Fibroblast of peridontal ligament (primary cell): ENCODE results near the gene NOX3.

Source experiments
- DNase-seq: peaks from one replicate; pipeline ENCODE4 v3.0.0-alpha.2; 2010; ENCODE audit errors: extremely low read depth

The NOX3 gene

DNA sequence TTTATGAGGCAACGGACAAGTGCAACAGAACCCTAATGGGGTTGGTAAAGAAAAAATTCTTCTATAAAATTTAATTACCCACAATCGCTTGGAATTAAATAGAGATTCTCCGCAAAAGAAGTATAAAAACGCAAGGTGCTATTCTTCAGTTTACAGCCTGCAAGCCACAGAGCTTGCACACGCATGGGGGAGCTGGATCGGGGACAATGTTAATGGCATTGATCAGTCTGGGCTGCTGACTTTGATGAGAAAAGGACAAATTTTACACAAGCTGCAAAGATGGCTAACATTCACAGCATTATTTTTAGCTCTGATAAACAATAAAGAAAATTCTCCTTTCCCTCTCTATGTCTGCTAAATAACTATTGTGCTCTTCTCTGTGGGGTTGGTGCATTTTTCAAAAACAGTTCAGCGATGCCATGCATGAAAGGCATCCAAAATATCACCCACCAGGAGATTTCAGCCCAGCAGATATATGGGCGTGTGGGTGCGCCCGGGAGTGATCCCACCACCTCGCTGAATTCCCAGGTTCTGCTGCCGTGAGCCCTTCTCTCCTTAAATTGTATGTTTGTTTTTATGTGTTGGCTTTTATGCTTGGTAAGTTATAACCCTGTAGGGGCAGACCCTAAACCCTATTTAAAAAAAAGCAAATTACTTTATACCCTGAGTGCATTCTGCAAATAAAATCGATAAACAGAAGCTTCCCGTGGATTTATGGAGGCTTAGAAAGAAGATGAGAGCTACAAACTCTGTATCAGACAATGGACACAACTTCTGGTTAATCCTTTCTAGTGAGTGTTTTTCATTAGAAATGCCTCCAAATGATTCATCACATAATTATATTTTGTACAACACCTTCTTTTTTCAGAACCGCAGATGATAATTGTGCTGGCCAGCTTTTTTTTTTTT, 55.6 kb downstream of the NOX3 start:
- no peak for DNase-seq

DNA sequence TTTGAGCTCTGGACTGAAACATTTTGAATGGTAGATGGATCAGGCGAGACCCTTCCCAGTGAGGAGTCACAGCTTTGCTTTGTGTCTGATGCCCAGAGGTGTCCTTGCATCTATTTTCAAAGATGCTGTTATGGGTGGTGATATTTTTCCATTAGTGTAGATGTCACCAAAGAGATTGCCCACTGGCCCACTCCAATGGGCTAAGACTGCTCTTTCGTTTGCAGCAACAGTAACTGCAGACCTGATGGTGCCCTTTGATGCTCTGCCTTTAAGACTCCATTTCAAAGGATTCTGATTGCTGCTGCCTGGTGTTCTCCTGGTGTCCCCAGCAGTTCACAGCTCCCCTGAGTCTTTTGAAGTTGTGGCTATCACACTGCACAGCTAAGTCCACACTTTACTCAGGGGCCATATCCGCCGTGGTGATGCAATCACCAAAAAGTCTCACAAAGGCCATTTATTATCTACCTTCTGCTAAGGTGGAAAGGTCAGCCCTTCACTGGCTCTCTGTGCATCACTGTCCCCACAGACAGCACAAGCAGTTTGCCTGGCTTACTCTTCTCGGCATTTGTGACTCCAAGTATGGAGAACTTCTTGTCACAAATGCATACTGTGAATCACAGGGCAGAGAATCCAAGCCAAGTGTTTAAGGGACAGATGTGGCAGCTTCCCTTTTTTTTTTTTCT, 56.4 kb downstream of the NOX3 start:
- DNase-seq = no peak

DNA sequence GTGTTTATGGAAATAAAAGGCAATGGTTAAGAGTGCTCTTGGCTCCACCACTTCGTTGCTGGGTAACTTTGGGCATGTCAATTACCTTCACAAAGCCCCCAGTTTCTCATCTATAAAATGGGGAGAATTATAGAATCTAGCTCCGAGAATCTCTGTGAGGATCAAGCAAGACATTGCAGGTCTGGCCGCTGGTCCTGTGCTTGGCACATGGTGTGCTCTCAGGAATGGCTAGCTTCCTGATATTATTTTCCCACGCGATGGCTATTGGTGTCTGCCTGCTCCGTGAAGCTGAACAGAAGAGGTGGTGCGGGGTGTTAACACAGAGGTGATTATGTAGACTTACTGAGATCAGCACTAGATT, 57.0 kb downstream of the NOX3 start:
- DNase-seq = no peak

DNA sequence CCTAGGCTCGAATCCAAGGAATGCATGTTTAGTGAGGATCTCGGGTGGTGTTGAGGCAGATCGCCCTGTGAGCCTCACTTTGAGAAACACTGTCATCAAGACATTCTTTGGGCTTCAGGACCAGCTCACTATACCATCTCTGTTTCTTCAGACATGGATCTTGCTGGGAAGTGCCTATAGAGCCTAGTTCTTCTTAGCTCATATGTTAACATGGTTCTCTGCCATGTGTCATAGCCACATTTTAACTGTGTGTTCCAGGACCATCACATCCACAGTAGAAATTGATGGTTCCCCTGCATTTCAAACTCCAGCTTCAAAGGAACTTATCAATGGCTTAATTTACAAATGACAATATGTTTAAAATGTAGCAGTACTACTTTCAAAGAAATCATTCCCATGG, 57.4 kb downstream of the NOX3 start:
- DNase-seq = no peak

DNA sequence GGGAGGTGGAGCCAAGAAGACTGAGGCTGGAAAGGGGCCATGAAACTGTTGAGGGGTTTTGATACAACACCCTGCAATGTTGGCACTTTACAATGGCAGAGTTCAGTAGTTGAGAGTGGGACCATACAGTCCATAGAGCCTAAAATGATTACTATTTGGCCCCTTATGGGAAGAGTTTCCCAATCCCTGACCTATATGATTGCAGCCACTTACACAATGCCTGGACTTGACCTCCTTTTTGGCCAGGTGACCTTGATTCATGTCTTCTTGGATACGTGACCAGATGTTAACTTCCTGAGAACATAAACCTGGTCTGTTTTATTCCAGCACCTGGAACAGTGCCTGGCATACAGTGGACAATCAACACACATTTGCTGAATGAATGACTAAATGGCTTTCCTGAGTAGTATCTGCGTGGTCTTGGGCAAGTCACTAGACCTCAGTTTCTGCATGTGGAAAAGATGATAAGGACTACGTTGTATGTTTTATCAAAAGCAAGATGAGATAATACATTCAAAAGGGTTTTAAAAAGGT, 58.4 kb downstream of the NOX3 start:
- DNase-seq = no peak

DNA sequence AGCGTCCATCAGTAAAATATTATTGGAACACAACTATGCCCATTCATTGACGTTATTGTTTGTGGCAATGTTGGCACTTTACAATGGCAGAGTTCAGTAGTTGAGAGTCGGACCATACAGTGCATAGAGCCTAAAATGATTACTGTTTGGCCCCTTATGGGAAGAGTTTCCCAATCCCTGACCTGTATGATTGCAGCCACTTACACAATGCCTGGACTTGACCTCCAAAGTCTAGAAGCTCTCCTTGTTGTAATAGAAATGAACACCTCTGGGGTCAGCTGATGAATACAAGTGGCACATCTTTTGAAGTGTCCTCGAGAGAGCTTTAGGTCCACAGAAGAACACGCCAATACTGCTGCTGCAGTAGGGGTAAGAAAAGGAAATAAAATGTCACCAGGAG, 59.0 kb downstream of the NOX3 start:
- DNase-seq = no peak

DNA sequence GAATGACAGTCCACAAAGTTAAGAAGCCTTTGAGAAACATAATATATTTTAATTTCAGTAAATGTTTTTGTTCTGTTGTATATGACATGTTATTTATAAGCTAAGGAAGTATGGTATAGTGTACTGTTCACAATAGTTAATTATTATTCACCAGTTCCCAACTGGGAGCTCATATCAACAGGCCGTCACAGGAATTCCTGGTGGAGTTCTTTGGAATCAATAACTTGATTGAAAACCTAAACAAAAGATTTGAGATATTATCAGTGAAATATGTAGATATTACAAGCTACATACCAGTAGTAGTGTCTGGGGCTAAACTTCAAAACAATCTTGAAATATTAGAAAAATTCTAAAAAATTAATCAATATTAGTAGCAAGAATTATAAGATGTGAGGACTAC, 60.3 kb downstream of the NOX3 start:
- DNase-seq = no peak

DNA sequence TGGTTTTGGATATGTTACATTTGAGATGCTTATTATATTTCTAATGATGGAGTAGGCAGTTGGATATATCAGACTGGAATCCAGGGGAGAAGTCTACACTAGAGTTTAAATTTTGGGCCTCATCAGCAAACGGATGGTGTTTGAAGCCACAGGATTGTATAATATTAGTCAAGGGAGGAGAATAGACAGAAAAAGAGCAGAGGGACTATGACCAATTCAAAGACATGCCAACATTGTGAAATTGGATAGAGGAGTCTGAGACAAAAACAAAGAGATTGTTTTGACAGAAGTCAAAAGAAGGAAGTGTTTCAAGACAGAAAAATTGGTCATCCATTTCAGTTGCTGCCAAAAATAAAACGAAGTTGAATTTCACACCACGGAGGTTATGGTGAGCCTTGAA, 66.5 kb downstream of the NOX3 start:
- peak; percentile 73 for DNase-seq

DNA sequence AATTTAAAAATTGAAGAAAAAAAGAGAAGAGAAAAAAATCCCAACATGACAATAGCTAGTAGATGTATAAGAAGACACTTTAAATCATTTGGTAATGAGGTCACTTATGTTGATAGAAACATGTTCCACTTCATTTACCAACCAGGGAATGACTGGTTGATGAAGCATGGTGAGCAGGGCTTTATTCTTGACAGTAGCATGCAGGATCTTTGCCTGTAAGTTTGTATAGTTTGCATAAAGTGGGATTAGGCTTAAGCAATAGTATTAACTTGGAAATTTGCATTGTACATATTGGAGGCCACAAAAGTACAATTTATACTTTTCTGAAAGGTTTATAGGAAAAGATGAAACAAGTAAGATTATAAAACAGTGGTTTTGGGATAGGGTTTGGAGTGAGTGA, 67.0 kb downstream of the NOX3 start:
- DNase-seq = no peak

DNA sequence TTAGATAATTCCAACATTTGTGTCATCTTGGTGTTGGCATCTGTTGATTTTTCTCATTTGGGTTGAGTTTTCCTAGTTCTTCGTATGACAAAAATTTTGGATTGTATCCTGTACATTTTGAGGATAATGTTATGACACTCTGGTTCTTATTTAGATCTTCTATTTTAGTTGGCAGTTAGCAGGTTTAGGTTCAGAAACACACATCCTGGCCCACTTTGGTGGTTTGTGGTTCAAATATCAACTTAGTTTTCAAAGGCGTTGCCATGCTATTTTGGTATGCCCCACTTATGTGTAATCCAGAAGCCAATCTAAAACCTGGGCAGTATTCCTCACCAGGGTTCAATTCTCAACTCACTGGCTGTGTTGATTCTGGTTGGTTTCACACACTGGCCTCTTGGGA, 68.2 kb downstream of the NOX3 start:
- DNase-seq = peak; percentile 37

DNA sequence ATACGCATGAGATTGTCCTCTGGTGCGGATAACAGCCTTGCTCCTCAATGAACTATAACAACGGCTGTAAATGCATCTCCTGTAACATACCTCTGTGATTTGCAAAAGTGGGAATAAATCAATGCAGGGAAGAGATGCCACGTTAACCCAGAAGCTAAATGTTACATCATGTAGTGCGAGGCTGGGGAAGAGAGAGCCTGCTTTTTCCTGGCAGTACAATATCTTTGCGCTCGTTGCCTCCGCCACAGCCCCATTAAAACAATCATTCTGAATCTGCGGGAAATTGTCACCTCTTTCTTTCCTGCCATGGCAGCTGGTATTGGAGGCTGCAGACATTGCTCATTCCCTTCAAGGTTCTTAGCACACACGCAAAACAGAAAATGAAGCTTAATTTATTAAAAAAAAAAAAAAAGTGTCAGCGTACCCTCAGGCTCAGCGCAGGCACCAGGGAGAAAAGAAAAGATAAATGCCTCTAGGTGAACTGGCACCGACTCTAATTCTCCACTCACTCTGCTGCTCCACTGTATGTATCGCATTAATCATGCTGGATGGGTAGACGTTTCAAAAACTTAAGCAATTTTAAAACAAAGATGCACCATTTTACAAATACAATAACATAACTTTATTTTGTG, 71.2 kb downstream of the NOX3 start:
- DNase-seq = no peak

DNA sequence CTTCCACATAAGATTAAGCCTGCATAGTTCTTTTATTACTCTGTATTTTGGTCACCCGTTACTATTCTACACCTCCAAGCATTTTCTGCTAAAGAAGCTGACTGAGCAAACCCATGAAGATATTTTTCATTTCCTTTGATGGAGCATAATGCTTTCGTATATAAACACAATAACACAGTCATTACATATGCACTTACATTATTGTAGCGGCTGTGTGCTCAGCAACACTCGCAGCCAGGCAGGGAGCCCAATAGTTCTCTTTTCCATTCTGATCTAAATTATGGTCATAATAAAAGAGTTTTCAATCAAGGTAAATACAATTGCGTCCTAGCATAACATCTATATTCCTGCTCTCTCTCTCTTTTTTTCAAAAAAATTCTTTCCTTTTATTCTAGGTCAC, 71.7 kb downstream of the NOX3 start:
- DNase-seq = no peak

DNA sequence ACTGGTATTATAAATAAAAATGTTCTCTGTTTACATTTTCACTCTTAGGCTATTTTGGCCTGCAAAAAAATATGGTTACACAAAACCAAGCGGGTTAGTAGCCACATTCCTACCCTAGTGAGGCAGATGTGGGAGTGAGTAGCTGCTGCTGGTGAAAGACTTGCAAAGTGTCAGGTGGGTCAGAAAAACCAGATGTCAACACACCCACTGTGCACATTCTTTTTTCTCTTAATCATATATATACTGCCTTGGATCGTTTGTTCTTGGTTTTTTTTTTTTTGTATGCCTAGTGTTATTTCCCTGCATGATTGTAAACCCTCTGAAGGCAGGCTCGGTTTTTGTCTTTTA, 73.3 kb downstream of the NOX3 start:
- DNase-seq = peak; percentile 57

DNA sequence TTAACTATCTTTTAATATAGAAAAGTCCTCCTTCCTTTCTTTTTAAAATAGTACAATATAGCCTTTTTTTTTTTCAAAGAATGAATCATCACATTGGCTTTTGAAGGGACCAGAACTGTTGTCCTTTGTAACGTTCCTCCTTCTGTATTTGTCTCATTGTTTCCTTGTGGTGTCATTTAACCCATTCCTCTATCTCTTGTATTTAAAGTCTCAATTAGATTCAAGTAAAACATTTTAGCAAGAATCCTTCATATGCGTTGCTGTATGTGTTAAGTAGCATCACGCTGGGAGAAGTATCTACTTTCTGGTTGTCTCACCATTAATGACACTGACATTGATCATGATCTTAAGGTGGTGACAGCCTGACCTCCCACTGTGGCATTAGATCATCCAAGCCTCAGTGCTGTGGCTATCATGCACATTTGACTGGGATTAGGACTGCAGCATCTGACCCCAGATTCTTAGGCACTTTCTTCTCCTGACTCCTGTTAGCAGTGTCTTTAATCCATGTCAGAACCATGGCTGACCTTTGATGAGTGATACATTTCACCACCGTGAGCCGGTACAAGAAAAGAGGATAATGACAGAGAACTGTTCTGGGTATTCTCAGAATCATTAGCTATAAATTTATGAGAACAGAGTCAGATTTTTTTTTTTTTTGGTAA, 73.8 kb downstream of the NOX3 start:
- no peak for DNase-seq

DNA sequence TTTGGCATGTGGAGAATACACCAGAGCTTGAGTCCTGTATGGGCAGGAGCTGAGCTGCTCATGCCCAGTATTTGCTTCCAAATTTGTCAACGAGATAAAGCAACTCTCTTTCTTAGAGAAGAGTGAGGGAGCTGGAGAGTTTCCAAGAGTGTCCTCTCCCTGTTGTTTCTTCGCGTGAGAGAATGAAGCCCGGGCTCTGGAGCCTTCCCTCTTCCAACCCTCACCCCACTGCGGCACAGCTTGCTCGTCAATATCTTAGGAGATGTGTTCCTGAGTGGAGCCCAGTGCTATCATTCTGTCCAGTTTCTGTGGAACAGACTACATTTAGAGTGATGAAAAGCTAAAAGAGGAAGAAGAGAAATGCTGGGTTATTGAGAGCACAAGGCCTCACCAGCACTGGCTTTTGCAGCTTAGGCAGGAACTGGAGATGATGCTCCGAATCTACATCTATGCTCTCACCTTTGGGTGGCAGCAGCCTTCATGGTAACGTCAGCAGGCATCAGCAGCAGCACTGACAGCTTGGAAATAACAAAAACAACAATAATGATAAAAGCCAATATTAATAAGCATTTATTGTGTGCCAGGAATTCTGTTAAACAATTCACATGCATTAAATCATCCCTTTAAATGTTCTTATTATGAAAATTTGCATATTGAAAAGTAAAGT, 74.8 kb downstream of the NOX3 start:
- DNase-seq = no peak

DNA sequence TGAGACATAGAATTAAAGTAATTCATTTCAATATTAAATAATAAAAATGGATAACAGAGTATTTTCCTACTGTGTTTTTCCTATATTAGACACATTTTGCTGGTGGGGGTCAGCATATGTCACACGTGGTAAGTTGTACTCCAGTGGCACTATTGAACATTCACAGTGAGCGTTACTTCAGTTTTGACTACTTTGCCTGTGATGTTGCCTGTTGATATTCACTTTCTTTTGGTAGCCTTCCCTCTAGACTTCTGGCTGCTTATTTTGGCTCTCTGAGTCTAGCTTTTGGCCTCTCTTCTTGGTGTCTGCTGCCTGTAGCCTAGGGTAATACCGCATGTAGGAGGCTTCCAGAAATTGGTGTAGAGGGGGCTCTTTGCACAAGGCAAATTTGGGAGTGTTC, 76.9 kb downstream of the NOX3 start:
- DNase-seq = no peak

DNA sequence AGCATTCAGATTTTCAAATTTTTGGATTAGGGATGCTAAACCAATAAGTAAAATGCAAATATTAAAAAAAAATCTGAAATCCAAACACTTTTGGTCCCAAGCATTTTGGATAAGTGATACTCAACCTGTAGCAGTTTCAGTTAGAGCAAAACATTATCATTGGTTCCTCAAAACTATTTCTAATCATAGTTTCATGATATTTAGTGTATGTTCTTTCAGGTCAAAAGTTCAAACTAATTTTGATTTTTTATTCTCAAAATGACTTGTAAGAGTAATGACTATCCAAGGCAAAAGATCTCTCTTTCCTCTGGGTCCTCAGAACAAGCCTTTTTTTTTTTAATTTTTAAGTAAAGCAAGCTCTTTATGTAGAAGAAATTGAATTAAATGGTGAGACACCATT, 77.4 kb downstream of the NOX3 start:
- no peak for DNase-seq

DNA sequence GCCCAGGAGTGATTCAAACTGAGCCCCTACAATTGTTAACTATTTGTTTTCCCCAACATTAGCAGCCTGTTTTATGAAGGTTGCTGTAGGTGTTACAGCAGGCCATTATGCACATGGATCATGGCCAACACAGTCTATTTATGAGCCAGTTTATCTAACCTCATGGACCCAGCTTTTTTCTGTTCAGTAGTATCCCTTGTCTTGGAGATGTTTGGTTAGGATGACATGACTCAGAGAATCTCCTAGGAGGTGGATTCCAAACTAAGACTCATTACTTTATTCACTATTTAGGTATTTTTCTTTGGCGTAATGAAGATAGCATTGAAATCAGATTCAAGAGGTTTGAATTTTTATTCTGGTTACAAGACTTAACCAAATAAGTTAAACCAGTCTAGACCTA, 78.6 kb downstream of the NOX3 start:
- peak; percentile 87 for DNase-seq

DNA sequence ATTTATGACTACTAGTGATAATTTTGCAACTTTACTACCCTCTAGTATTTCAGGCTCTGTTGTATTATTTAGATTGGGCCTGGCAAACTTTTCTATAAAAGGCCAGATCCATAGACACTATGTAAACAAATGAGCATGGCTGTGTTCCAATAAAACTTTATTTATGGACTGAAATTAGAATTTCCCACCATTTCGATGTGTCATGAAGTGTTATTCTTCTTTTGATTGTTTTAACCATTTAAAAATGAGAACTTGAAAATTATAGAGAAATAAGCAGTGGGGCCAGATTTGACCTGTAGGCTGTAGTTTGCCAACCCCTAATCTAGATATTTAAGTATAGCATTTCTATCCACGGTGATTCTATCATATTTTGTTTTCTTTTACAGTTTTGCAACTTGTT, 79.8 kb downstream of the NOX3 start:
- DNase-seq = no peak

DNA sequence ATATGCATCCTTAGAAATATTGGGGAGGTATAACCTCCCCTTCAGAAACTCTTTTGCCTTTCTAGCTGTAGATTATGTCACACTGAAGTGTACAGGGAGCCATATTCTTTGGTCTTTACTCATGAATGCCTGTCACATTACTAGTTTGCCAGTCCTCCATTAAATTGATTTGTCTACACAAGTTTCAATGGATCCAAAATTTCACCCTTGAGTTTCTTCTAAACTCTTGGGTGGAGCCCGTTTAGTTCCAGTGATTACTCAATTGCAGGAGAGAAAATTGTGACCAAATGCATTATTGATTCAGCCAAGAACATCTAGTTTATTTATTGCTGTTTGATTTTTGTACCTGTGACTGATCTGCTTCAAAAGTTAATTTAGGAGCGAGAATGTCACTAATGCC, 81.0 kb downstream of the NOX3 start:
- DNase-seq = no peak

DNA sequence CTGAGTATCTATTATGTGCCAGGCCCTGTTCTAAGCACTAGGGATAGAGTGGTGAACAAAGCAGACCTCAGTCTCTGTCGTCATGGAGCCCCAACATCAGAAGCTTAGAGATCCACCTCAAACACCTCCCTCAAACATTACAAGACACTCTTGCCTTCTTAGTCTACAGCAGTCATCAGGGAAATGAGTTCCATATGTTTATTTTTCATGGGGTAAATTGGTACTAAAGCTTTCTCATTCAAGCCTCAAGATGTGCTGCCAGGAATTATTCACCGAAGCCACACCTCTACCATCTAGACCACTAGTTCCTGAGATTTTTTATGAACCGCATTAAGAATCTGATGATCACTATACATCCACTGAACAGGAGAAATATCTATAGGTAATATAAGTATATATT, 82.4 kb downstream of the NOX3 start:
- DNase-seq = peak; percentile 70

DNA sequence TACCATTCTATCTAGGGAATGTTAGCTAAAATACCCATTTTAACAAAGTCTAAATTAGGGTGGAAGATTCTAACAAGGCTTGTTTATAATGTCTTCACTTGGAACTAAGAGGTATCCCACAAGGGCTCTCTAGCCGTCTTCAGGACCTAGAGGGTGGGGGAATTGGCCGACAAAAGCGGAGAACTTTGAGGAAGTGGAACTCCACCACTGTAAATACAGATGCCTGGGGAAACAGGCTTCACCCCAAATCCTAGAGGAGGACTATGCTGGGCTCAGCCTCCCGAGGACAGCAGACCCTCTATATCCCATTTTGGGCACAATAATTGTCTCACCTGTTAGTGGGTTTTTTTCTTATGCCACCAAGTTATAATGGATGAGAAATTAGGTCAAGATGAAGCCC, 83.4 kb downstream of the NOX3 start:
- DNase-seq = no peak
